IPS DF 4.7 (cell line): Measurements from ENCODE around the gene SNX25.
"Not testable (repeated sequence)": the region's sequence is repeated elsewhere in the genome, so short reads cannot be mapped to it uniquely, and the experiment has no call there.

ENCODE experiments used
- DNase-seq: peaks from one replicate; pipeline ENCODE4 v3.0.0-alpha.2; 2013; ENCODE audit warnings: low spot score; ENCODE audit errors: extremely low read depth

SNX25 gene

GRCh38 chr4:185209031-185209851 is at the start of gene SNX25:
SNX25 (plus strand) TSS chr4:185209598; CDS start chr4:185209827, 229 bp downstream.
- no peak for DNase-seq

GRCh38 chr4:185165605-185166063 is 43.8 kb upstream of the SNX25 start:
- no peak for DNase-seq

GRCh38 chr4:185167234-185167633 is 42.2 kb upstream of the SNX25 start:
- DNase-seq: no peak

GRCh38 chr4:185171373-185172071 is 37.9 kb upstream of the SNX25 start:
- DNase-seq: no peak

GRCh38 chr4:185179488-185179887 is 29.9 kb upstream of the SNX25 start:
- no peak for DNase-seq

- DNase-seq: no peak
Observed at GRCh38 chr4:185182239-185182638, 27.2 kb upstream of the SNX25 start.

- DNase-seq: no peak
Observed at GRCh38 chr4:185183622-185184281, 25.6 kb upstream of the SNX25 start.

- DNase-seq: no peak
Observed at GRCh38 chr4:185186769-185187168, 22.6 kb upstream of the SNX25 start.

GRCh38 chr4:185189606-185190305 is 19.6 kb upstream of the SNX25 start:
- no peak for DNase-seq

- DNase-seq: no peak
Observed at GRCh38 chr4:185190306-185190856, 19.0 kb upstream of the SNX25 start.

- DNase-seq: no peak
Observed at GRCh38 chr4:185192059-185192458, 17.3 kb upstream of the SNX25 start.

- no peak for DNase-seq
Observed at GRCh38 chr4:185194924-185195888, 14.2 kb upstream of the SNX25 start.

GRCh38 chr4:185196437-185196836 is 13.0 kb upstream of the SNX25 start:
- DNase-seq: no peak

- not testable (repeated sequence) for DNase-seq
Observed at GRCh38 chr4:185198189-185198588, 11.2 kb upstream of the SNX25 start.

GRCh38 chr4:185201977-185202962 is 7.1 kb upstream of the SNX25 start:
- no peak for DNase-seq

GRCh38 chr4:185202984-185203485 is 6.4 kb upstream of the SNX25 start:
- DNase-seq: no peak

- no peak for DNase-seq
Observed at GRCh38 chr4:185203486-185204237, 5.7 kb upstream of the SNX25 start, which contains the start of gene CFAP97. CFAP97 (minus strand) TSS chr4:185204000; CDS start chr4:185191196, 12,804 bp downstream.
